Endothelial cell of umbilical vein (primary cell): ENCODE results near the gene MGAT5. TPM values are rescaled to one million over a fixed set of nuclear protein-coding genes. Genes with fewer than 3 reads are reported as not detected.
A peak's percentile ranks its signal among the peaks of the same experiment; 100 is the strongest.

Experiments
- BruUV-seq: library from RNA; stranded (reverse); fragments of 400-500 nt; replicated peaks from 2 replicates; lab custom pipeline; 2021; lab: Mats Ljungman, UMichigan
- CTCF ChIA-PET: fragments of 300-600, 350-600 bp; sonication (Branson Sonifier 250); formaldehyde crosslinking; loops from one replicate; lab custom pipeline; 2021; ENCODE audit warnings: antibody characterized with exemption, inconsistent platforms; lab: Charles Lee
- POLR2A ChIA-PET: fragments of 300-600, 350-600 bp; sonication (Branson Sonifier 250); formaldehyde crosslinking; loops from one replicate; lab custom pipeline; 2021; ENCODE audit warnings: antibody characterized with exemption, inconsistent platforms; lab: Charles Lee
- DNase-seq: peaks from one replicate; pipeline ENCODE4 v3.0.0-alpha.2; 2011; ENCODE audit warnings: low read depth, low spot score
- FAIRE-seq: peaks from 2 replicates; lab custom pipeline; 2011; peaks lifted over from hg19 to GRCh38; lab: Jason Lieb, UNC
- H2AFZ ChIP-seq: 2 replicates; pipeline ENCODE4 v1.6.0; 2012; ENCODE audit warnings: low read depth, low read length, control low read depth, inconsistent platforms
- H3K27ac ChIP-seq: 2 replicates; pipeline ENCODE4 v1.5.1; 2011; ENCODE audit warnings: low read depth, mild to moderate bottlenecking, control low read depth, low read length, moderate library complexity; ENCODE audit not compliant: insufficient read depth
- H3K27me3 ChIP-seq, 2 experiments: 2 replicates each; pipeline versions ENCODE4 v1.6.0 to v1.6.1; 2011; ENCODE audit warnings: low read length in 2 of 2, mixed read lengths in 1 of 2; ENCODE audit not compliant: control insufficient read depth in 2 of 2, insufficient read depth in 2 of 2
- H3K36me3 ChIP-seq, 2 experiments: 2 replicates in 1 of 2; 3 replicates in 1 of 2; pipeline ENCODE4 v1.5.1; 2011; ENCODE audit warnings: low read length in 2 of 2, mild to moderate bottlenecking in 1 of 2, moderate library complexity in 1 of 2; ENCODE audit not compliant: control insufficient read depth in 2 of 2, insufficient read depth in 2 of 2; ENCODE audit errors: extremely low read depth in 1 of 2
- H3K4me1 ChIP-seq: 3 replicates; pipeline ENCODE4 v1.5.1; 2011; ENCODE audit warnings: mild to moderate bottlenecking, low read length; ENCODE audit not compliant: control insufficient read depth, insufficient read depth; ENCODE audit errors: extremely low read depth
- H3K4me2 ChIP-seq: 2 replicates; pipeline ENCODE4 v1.6.1; 2011; ENCODE audit warnings: low read length, control low read depth, mixed read lengths; ENCODE audit not compliant: insufficient read depth
- H3K4me3 ChIP-seq, 3 experiments: fragments of 200-600 bp in 1 of 3; sonication (generic), shearing (Covaris generic) in 1 of 3; replicated peaks in 1 of 3; 2 replicates each; pipeline ENCODE4 v1.5.1; 2011 to 2016; ENCODE audit warnings: control low read depth in 3 of 3, low read length in 3 of 3, mild to moderate bottlenecking in 2 of 3, inconsistent platforms in 1 of 3, low read depth in 1 of 3, moderate library complexity in 1 of 3; ENCODE audit not compliant: insufficient read depth in 1 of 3
- H3K79me2 ChIP-seq: 2 replicates; pipeline ENCODE4 v1.6.0; 2012; ENCODE audit warnings: low read length, inconsistent platforms; ENCODE audit not compliant: control insufficient read depth, insufficient read depth
- H3K9ac ChIP-seq: replicated peaks from 2 replicates; pipeline ENCODE3; 2011; ENCODE audit warnings: low read length, control low read depth; ENCODE audit not compliant: insufficient read depth; ENCODE audit errors: extremely low read depth
- H3K9me1 ChIP-seq: replicated peaks from 3 replicates; pipeline ENCODE4 v1.6.0; 2011; ENCODE audit warnings: mild to moderate bottlenecking, low read length; ENCODE audit not compliant: control insufficient read depth, insufficient read depth; ENCODE audit errors: extremely low read depth
- H3K9me3 ChIP-seq: replicated peaks from 2 replicates; pipeline ENCODE4 v1.5.1; 2012; ENCODE audit warnings: low read length, inconsistent platforms; ENCODE audit not compliant: control insufficient read depth, insufficient read depth
- H4K20me1 ChIP-seq: replicated peaks from 2 replicates; pipeline ENCODE3; 2011; ENCODE audit warnings: mild to moderate bottlenecking, low read length; ENCODE audit not compliant: control insufficient read depth, insufficient read depth; ENCODE audit errors: extremely low read depth
- EZH2 ChIP-seq: IDR thresholded peaks from 2 replicates; pipeline ENCODE4 v1.6.1; 2012; ENCODE audit warnings: borderline replicate concordance, low read depth, mild to moderate bottlenecking, moderate library complexity, low read length, inconsistent platforms; ENCODE audit not compliant: severe bottlenecking
- FOS ChIP-seq: IDR thresholded peaks from 2 replicates; pipeline ENCODE4 v1.6.1; 2011; ENCODE audit warnings: mild to moderate bottlenecking, low read length, moderate library complexity, borderline replicate concordance; ENCODE audit not compliant: insufficient read depth
- MYC ChIP-seq: IDR thresholded peaks from one replicate; pipeline ENCODE4 v1.6.1; 2011; ENCODE audit warnings: mild to moderate bottlenecking, low read depth, low read length
- POLR2A ChIP-seq: IDR thresholded peaks from 2 replicates; pipeline ENCODE4 v1.6.1; 2012; ENCODE audit warnings: low read depth, mild to moderate bottlenecking, control low read depth, low read length
- dilution Hi-C: fragments of 300-500 bp; cut with MboI; formaldehyde crosslinking; loops from one replicate; pipeline ENCODE4 v1.15.0; 2019; ENCODE audit warnings: low sequenced_read_pairs; ENCODE audit not compliant: extremely low pct_ligation_motif_present
- intact Hi-C: fragments of 100-400 bp; cut with micrococcal nuclease; formaldehyde crosslinking; loops from one replicate; pipeline ENCODE4 v1.10.0; 2022
- polyA plus RNA-seq, 4 experiments: library from polyadenylated mRNA; depleted of rRNA in 3 of 4; stranded (reverse) in 3 of 4; unstranded in 1 of 4; fragments of >200 nt; gene quantifications; 2 replicates each; pipeline versions ENCODE4 v1.2.1 to v1.2.3, GENCODE V29; 2011 to 2012; ENCODE audit warnings: missing spikeins in 1 of 4
- total RNA-seq: library from RNA; stranded (reverse); gene quantifications from 2 replicates; pipeline ENCODE4 v1.2.3, GENCODE V29; 2021
- TF ChIP-seq, protein P1 (sequence below), 2 donors: IDR thresholded peaks; 1 replicate in 1 of 2; 2 replicates in 1 of 2; pipeline ENCODE4 v1.5.1; 2011; ENCODE audit warnings: low read length in 2 of 2, mild to moderate bottlenecking in 2 of 2, moderate library complexity in 2 of 2, control low read depth in 1 of 2, inconsistent platforms in 1 of 2, low read depth in 1 of 2; ENCODE audit not compliant: insufficient read depth in 1 of 2; ENCODE audit errors: extremely low read depth in 1 of 2
- TF ChIP-seq, protein P2 (sequence below): IDR thresholded peaks from 2 replicates; pipeline ENCODE4 v1.6.1; 2011; ENCODE audit not compliant: insufficient read depth, insufficient read length

The MGAT5 gene
- total and polyA plus RNA-seq, 2 donors (not counting 3 experiments of a cell fraction or from before 2014, with no cell fraction given) = 17.7 to 84.1 TPM

DNA sequence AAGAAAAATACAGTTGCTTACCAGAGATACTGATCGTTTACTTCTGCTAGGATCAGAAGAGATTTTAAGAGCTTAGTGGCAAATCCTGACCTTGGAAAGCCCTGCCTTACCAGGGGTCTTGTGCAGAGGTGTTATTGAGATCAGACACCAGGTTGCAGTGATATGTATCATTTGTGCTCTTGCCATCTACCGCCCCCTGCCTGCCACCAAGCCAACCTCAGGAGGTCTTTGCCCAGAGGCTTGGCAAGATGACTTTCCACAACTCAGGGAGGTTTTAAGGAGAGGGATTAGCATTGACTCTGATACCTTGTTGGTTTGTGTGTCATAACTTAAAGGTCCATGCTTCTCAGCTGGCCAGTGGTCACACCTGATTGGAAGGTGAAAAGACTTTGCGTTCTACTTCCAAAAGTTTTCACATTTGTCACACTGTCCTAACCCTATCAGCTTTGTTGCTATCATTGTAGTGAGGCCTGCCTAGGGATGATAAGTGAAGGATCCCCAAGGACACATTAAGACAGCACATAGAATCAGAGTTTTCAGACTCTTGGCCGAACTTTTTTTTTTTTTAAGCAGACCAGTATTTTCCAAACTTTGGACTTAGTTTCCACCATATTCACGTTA is 46.2 kb upstream of the MGAT5 start:
- POLR2A ChIA-PET = no interaction called here
- H3K9ac ChIP-seq = no peak overlapping the region
- no peaks in the 10 kb centered on the region for H3K36me3 ChIP-seq
- FAIRE-seq = peak; percentile 69
- peaks cover 5% of the 10 kb centered on the region for H3K4me1 ChIP-seq
- no peak overlapping the region for H2AFZ ChIP-seq
- dilution Hi-C loops = no loop called here
- DNase-seq = peak; percentile 69
- H4K20me1 ChIP-seq = peaks cover 2% of the 10 kb centered on the region
- no peaks in the 10 kb centered on the region for H3K27me3 ChIP-seq
- H3K27ac ChIP-seq = no peak overlapping the region
- intact Hi-C loops = loop anchor here (5.0 kb wide), 4 partner anchors 90 to 320 kb away; no protein-coding TSS in a partner anchor
- no peak overlapping the region for H3K4me2 ChIP-seq
- TF ChIP-seq, protein P1, sequence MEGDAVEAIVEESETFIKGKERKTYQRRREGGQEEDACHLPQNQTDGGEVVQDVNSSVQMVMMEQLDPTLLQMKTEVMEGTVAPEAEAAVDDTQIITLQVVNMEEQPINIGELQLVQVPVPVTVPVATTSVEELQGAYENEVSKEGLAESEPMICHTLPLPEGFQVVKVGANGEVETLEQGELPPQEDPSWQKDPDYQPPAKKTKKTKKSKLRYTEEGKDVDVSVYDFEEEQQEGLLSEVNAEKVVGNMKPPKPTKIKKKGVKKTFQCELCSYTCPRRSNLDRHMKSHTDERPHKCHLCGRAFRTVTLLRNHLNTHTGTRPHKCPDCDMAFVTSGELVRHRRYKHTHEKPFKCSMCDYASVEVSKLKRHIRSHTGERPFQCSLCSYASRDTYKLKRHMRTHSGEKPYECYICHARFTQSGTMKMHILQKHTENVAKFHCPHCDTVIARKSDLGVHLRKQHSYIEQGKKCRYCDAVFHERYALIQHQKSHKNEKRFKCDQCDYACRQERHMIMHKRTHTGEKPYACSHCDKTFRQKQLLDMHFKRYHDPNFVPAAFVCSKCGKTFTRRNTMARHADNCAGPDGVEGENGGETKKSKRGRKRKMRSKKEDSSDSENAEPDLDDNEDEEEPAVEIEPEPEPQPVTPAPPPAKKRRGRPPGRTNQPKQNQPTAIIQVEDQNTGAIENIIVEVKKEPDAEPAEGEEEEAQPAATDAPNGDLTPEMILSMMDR (IDR thresholded peaks at IDR 0.05; ENCODE audit: extremely low read depth in 1 of 2, insufficient read depth in 1 of 2, low read depth in 1 of 2, low read length in 2 of 2) = peak; percentile 75 to 85
- no peak for TF ChIP-seq MYC
- H3K4me3 ChIP-seq = no peak overlapping the region
- peaks cover 8% of the 10 kb centered on the region for H3K79me2 ChIP-seq
- H3K9me1 ChIP-seq = no peaks in the 10 kb centered on the region
- H3K9me3 ChIP-seq = no peaks in the 10 kb centered on the region
- BruUV-seq = no TSS peak
- CTCF ChIA-PET = interaction anchor here (0.7 to 4.4 kb wide), 24 partner anchors 7 to 321 kb away, joined by 3 to 210 read pairs (median 5); partner anchors contain the start of gene MGAT5

DNA sequence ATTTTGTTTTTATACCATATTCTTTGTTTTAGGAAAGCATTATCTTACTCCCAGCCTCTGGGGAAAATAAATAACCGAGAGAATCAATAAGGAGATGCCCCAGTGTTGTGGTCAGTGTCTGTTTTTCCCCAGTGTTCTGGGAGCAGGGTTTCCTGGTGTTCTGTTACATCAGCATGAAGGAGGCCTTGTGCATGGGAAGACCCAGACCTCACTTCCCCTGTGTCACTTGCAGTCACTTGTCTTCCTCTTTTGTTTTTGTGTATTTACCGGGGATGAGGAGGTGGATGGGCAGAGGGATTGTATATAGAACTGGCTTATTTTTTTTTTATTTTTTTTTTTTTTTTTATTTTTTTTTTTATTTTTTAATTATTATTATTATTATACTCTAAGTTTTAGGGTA is 45.0 kb upstream of the MGAT5 start:
- Histone ChIP-seq H3K9me3 (no peaks in the 10 kb centered on the region), H3K9me1 (no peaks in the 10 kb centered on the region), H3K4me3 (no peak overlapping the region), H3K36me3 (no peaks in the 10 kb centered on the region), H3K79me2 (peaks cover 9% of the 10 kb centered on the region), H3K9ac (no peak overlapping the region), H3K4me1 (peaks cover 5% of the 10 kb centered on the region), H2AFZ (no peak overlapping the region), H3K27me3 (no peaks in the 10 kb centered on the region), H3K4me2 (no peak overlapping the region), H4K20me1 (peaks cover 2% of the 10 kb centered on the region), H3K27ac (no peak overlapping the region)
- dilution Hi-C loops (no loop called here), intact Hi-C loops (loop anchor here (5.0 kb wide), 4 partner anchors 92 to 322 kb away; no protein-coding TSS in a partner anchor)
- no peak for DNase-seq
- BruUV-seq = no TSS peak
- ChIA-PET POLR2A (no interaction called here), CTCF (interaction anchor here (1.8 to 4.4 kb wide), 6 partner anchors 11 to 242 kb away, joined by 5 to 210 read pairs (median 29); partner anchors contain the start of gene MGAT5)
- FAIRE-seq = no peak
- TF ChIP-seq FOS (no peak), EZH2 (no peak), POLR2A (no peak)
- TF ChIP-seq, protein P2, sequence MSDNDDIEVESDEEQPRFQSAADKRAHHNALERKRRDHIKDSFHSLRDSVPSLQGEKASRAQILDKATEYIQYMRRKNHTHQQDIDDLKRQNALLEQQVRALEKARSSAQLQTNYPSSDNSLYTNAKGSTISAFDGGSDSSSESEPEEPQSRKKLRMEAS = no peak
